ENCODE measurements around the gene LRP1.

The LRP1 gene

GRCh38 chr12:57143454-57143853 lies 15.2 kb downstream of the LRP1 start:
- TF ChIP-seq CTCF (IDR thresholded peaks at IDR 0.05; ENCODE audit: low read depth, low read length, missing control alignments) = no peak
- H3K4me3 ChIP-seq (ENCODE audit: low read depth, low read length) = no peak overlapping the region
- DNase-seq (ENCODE audit: low read depth) = no peak

- DNase-seq (ENCODE audit: low read depth) = no peak
- TF ChIP-seq CTCF (IDR thresholded peaks at IDR 0.05; ENCODE audit: low read depth, low read length, missing control alignments) = no peak
- no peak overlapping the region for H3K4me3 ChIP-seq (ENCODE audit: low read depth, low read length)
These were observed 17.3 kb downstream of the LRP1 start for GRCh38 chr12:57145460-57146059.

- H3K4me3 ChIP-seq (ENCODE audit: low read depth, low read length) = no peak overlapping the region
- no peak for DNase-seq (ENCODE audit: low read depth)
- no peak for TF ChIP-seq CTCF (IDR thresholded peaks at IDR 0.05; ENCODE audit: low read depth, low read length, missing control alignments)
These were observed 17.8 kb downstream of the LRP1 start for GRCh38 chr12:57146092-57146491.

GRCh38 chr12:57146961-57147944 lies 19.0 kb downstream of the LRP1 start, which contains the start of gene LRP1-AS:
Gene LRP1-AS (minus strand): TSS chr12:57147619.
- TF ChIP-seq CTCF (IDR thresholded peaks at IDR 0.05; ENCODE audit: low read depth, low read length, missing control alignments) = no peak
- DNase-seq (ENCODE audit: low read depth) = no peak
- H3K4me3 ChIP-seq (ENCODE audit: low read depth, low read length) = no peak within 1 kb of the TSS

- no peak for TF ChIP-seq CTCF (IDR thresholded peaks at IDR 0.05; ENCODE audit: low read depth, low read length, missing control alignments)
- DNase-seq (ENCODE audit: low read depth) = no peak
- no peak overlapping the region for H3K4me3 ChIP-seq (ENCODE audit: low read depth, low read length)
These were observed 20.4 kb downstream of the LRP1 start for GRCh38 chr12:57148469-57149244.

- TF ChIP-seq CTCF (IDR thresholded peaks at IDR 0.05; ENCODE audit: low read depth, low read length, missing control alignments) = no peak
- DNase-seq (ENCODE audit: low read depth) = no peak
- no peak overlapping the region for H3K4me3 ChIP-seq (ENCODE audit: low read depth, low read length)
These were observed 21.1 kb downstream of the LRP1 start for GRCh38 chr12:57149245-57149900.
